Nucleus accumbens (tissue), 56 donors: ENCODE results near the gene SPATA6.
"Not testable (repeated sequence)": the region's sequence is repeated elsewhere in the genome, so short reads cannot be mapped to it uniquely, and the experiment has no call there.

Source experiments
- DNase-seq, 56 donors: peaks; one replicate each; lab custom pipeline; 2025; lab: John Stamatoyannopoulos, UW

SPATA6 gene

GRCh38 chr1:48371598-48371997, 100.4 kb downstream of the SPATA6 start:
- DNase-seq, result no peak

- DNase-seq, result no peak
Observed at GRCh38 chr1:48362901-48363300, 109.1 kb downstream of the SPATA6 start.

- DNase-seq, result no peak
Observed at GRCh38 chr1:48356901-48357300, 115.1 kb downstream of the SPATA6 start.

- DNase-seq, result no peak
Observed at GRCh38 chr1:48344373-48344772, 127.6 kb downstream of the SPATA6 start.

GRCh38 chr1:48341221-48341620, 130.8 kb downstream of the SPATA6 start:
- DNase-seq, result no peak

GRCh38 chr1:48338257-48338656, 133.7 kb downstream of the SPATA6 start:
- no peak for DNase-seq

- no peak for DNase-seq
Observed at GRCh38 chr1:48333316-48333715, 138.7 kb downstream of the SPATA6 start.

- DNase-seq, result no peak
Observed at GRCh38 chr1:48332115-48332514, 139.9 kb downstream of the SPATA6 start.

GRCh38 chr1:48329905-48330304, 142.1 kb downstream of the SPATA6 start:
- no peak for DNase-seq

GRCh38 chr1:48329486-48329885, 142.5 kb downstream of the SPATA6 start:
- no peak for DNase-seq

GRCh38 chr1:48311829-48312228, 160.2 kb downstream of the SPATA6 start:
- not testable (repeated sequence) for DNase-seq

- DNase-seq, result no peak
Observed at GRCh38 chr1:48309564-48310082, 162.4 kb downstream of the SPATA6 start.

GRCh38 chr1:48302652-48303051, 169.4 kb downstream of the SPATA6 start:
- no peak for DNase-seq

- DNase-seq, result no peak
Observed at GRCh38 chr1:48294656-48295055, 177.3 kb downstream of the SPATA6 start.

GRCh38 chr1:48294094-48294493, 177.9 kb downstream of the SPATA6 start:
- not testable (repeated sequence) for DNase-seq

- no peak for DNase-seq
Observed at GRCh38 chr1:48292706-48293105, 179.3 kb downstream of the SPATA6 start.

- no peak for DNase-seq
Observed at GRCh38 chr1:48291421-48291820, 180.6 kb downstream of the SPATA6 start.

- no peak for DNase-seq
Observed at GRCh38 chr1:48285525-48285924, 186.5 kb downstream of the SPATA6 start.

- not testable (repeated sequence) for DNase-seq
Observed at GRCh38 chr1:48284696-48285420, 187.1 kb downstream of the SPATA6 start.

- DNase-seq, result not testable (repeated sequence)
Observed at GRCh38 chr1:48282329-48282728, 189.7 kb downstream of the SPATA6 start.

GRCh38 chr1:48277437-48277836, 194.6 kb downstream of the SPATA6 start:
- not testable (repeated sequence) for DNase-seq

GRCh38 chr1:48266576-48266975, 205.4 kb downstream of the SPATA6 start:
- no peak for DNase-seq

GRCh38 chr1:48263041-48263440, 209.0 kb downstream of the SPATA6 start:
- no peak for DNase-seq
